Astrocyte of the spinal cord (primary cell): ENCODE data around the gene TEX13A.
"Not testable (repeated sequence)": the region's sequence is repeated elsewhere in the genome, so short reads cannot be mapped to it uniquely, and the experiment has no call there.

Experiments used
- DNase-seq: peaks from one replicate; pipeline ENCODE4 v3.0.0; 2011; ENCODE audit warnings: low read depth, low spot score
- H3K4me3 ChIP-seq: 2 replicates; pipeline ENCODE4 v1.5.1; 2011; ENCODE audit warnings: low read depth, mild to moderate bottlenecking, low read length, moderate library complexity
- CTCF ChIP-seq: IDR thresholded peaks from 2 replicates; pipeline ENCODE4 v1.5.1; 2012; ENCODE audit warnings: low read depth, mild to moderate bottlenecking, low read length, inconsistent platforms
- in situ Hi-C: cut with HindIII; loops from 2 replicates; pipeline ENCODE4 v1.10.0; 2017; ENCODE audit warnings: low sequenced_read_pairs

Gene TEX13A

GRCh38 chrX:105263171-105263570, 42.7 kb upstream of the TEX13A start:
- no peak overlapping the region for H3K4me3 ChIP-seq
- no peak for DNase-seq
- in situ Hi-C loops, result no loop called here
- TF ChIP-seq CTCF, result no peak

GRCh38 chrX:105260291-105261043, 40.0 kb upstream of the TEX13A start:
- no peak for TF ChIP-seq CTCF
- DNase-seq, result no peak
- no peak overlapping the region for H3K4me3 ChIP-seq
- in situ Hi-C loops, result no loop called here

- H3K4me3 ChIP-seq, result no peak overlapping the region
- in situ Hi-C loops, result no loop called here
- no peak for DNase-seq
- no peak for TF ChIP-seq CTCF
Observed at GRCh38 chrX:105241056-105241455, 20.6 kb upstream of the TEX13A start.

- in situ Hi-C loops, DNase-seq, H3K4me3 ChIP-seq: not testable (repeated sequence)
Observed at GRCh38 chrX:105237407-105237806, 16.9 kb upstream of the TEX13A start.

- in situ Hi-C loops, result no loop called here
- H3K4me3 ChIP-seq, result no peak overlapping the region
Observed at GRCh38 chrX:105229146-105229545, 8.7 kb upstream of the TEX13A start.

GRCh38 chrX:105228602-105229001, 8.1 kb upstream of the TEX13A start:
- in situ Hi-C loops, result no loop called here
- no peak for DNase-seq
- H3K4me3 ChIP-seq, result no peak overlapping the region
- TF ChIP-seq CTCF, result no peak

More at GRCh38 chrX:105229146-105229545, 8.7 kb upstream of the TEX13A start:
- TF ChIP-seq CTCF, result no peak
- no peak for DNase-seq

- no peak for TF ChIP-seq CTCF
- no peak for DNase-seq
- in situ Hi-C loops, result no loop called here
- no peak overlapping the region for H3K4me3 ChIP-seq
Observed at GRCh38 chrX:105226499-105226898, 6.0 kb upstream of the TEX13A start.
